HepG2 (cell line): ENCODE data around the gene CCDC70. TPM values are rescaled to one million over a fixed set of nuclear protein-coding genes. Genes with fewer than 3 reads are reported as not detected.

Experiments used
- ATAC-seq: fragments of 200-7000 bp; cut with Tn5 transposase; 3 replicates; pipeline ENCODE4 v1.9.1; 2020; ENCODE audit warnings: mild to moderate bottlenecking, moderate library complexity
- BruUV-seq: library from RNA; stranded (reverse); fragments of 400-500 nt; replicated peaks from 2 replicates; lab custom pipeline; 2021; lab: Mats Ljungman, UMichigan
- CTCF ChIA-PET: fragments of 300-600 bp; formaldehyde crosslinking; extraction: SDS; loops from one replicate; lab custom pipeline; 2021; ENCODE audit warnings: low total read pairs, inconsistent platforms, low intra/inter-chr PET ratio; lab: Yijun Ruan, JAX
- POLR2A ChIA-PET: fragments of 350-600 bp; sonication (Branson Sonifier 250); formaldehyde crosslinking; loops from one replicate; lab custom pipeline; 2020; ENCODE audit warnings: antibody characterized with exemption, inconsistent platforms; lab: Yijun Ruan, JAX
- DNase-seq: peaks from one replicate; pipeline ENCODE4 v3.0.0-alpha.2; 2015; ENCODE audit warnings: low spot score
- FAIRE-seq: peaks from 3 replicates; lab custom pipeline; 2011; peaks lifted over from hg19 to GRCh38; lab: Jason Lieb, UNC
- H2AFZ ChIP-seq: one replicate; pipeline ENCODE4 v1.6.1; 2011; ENCODE audit warnings: low read length, inconsistent platforms
- H3K27ac ChIP-seq: fragments of 300-600 bp; 3 replicates; pipeline ENCODE4 v1.8.0; 2011; ENCODE audit warnings: mixed run types, mild to moderate bottlenecking, mixed read lengths, low read length, inconsistent platforms; ENCODE audit not compliant: insufficient read depth; ENCODE audit errors: extremely low read length
- H3K27me3 ChIP-seq, 2 experiments: fragments of 200-600 bp in 1 of 2; 2 replicates in 1 of 2; 3 replicates in 1 of 2; pipeline versions ENCODE4 v1.6.0 to v1.8.0; 2011; ENCODE audit warnings: low read length in 2 of 2, mild to moderate bottlenecking in 2 of 2, moderate library complexity in 2 of 2, inconsistent platforms in 1 of 2; ENCODE audit not compliant: insufficient read depth in 2 of 2, control insufficient read depth in 1 of 2
- H3K36me3 ChIP-seq, 2 experiments: fragments of 200-600 bp in 1 of 2; replicated peaks in 1 of 2; 2 replicates in 1 of 2; 3 replicates in 1 of 2; pipeline versions ENCODE4 v1.5.1 to v1.8.0; 2011; ENCODE audit warnings: low read length in 2 of 2, inconsistent platforms in 1 of 2; ENCODE audit not compliant: insufficient read depth in 2 of 2, control insufficient read depth in 1 of 2
- H3K4me1 ChIP-seq: 2 replicates; pipeline ENCODE4 v1.5.1; 2012; ENCODE audit warnings: low read length, inconsistent platforms; ENCODE audit not compliant: insufficient read depth
- H3K4me2 ChIP-seq: 2 replicates; pipeline ENCODE4 v1.6.0; 2011; ENCODE audit warnings: low read depth, low read length, inconsistent platforms
- H3K4me3 ChIP-seq, 3 experiments: fragments of 200-600 bp in 1 of 3; sonication (generic), shearing (Covaris generic) in 1 of 3; replicated peaks in 1 of 3; 2 replicates each; pipeline ENCODE4 v1.5.1; 2011 to 2016; ENCODE audit warnings: low read length in 3 of 3, inconsistent platforms in 2 of 3, low read depth in 2 of 3, mild to moderate bottlenecking in 2 of 3, control low read depth in 1 of 3, mixed read lengths in 1 of 3; ENCODE audit not compliant: insufficient read depth in 1 of 3
- H3K79me2 ChIP-seq: one replicate; pipeline ENCODE4 v1.6.1; 2011; ENCODE audit warnings: low read length, inconsistent platforms; ENCODE audit not compliant: insufficient read depth
- H3K9ac ChIP-seq: 2 replicates; pipeline ENCODE4 v1.6.0; 2011; ENCODE audit warnings: mild to moderate bottlenecking, low read depth, low read length, inconsistent platforms; ENCODE audit not compliant: insufficient read depth
- H3K9me3 ChIP-seq: 2 replicates; pipeline ENCODE4 v1.5.1; 2012; ENCODE audit warnings: mild to moderate bottlenecking, low read length
- H4K20me1 ChIP-seq: 2 replicates; pipeline ENCODE4 v1.6.0; 2011; ENCODE audit warnings: inconsistent platforms, mild to moderate bottlenecking, low read length, moderate library complexity; ENCODE audit not compliant: insufficient read depth
- GPN1 ChIP-seq: sonication (generic); formaldehyde crosslinking; IDR thresholded peaks from 2 replicates; pipeline ENCODE4 v1.5.1; 2020; ENCODE audit warnings: missing genetic modification reagents, borderline replicate concordance
- GZF1 ChIP-seq: sonication (generic); formaldehyde crosslinking; IDR thresholded peaks from 2 replicates; pipeline ENCODE4 v1.5.1; 2020; ENCODE audit warnings: mild to moderate bottlenecking, missing genetic modification reagents
- HNF4A ChIP-seq: sonication (generic); formaldehyde crosslinking; IDR thresholded peaks from 2 replicates; pipeline ENCODE4 v1.4.0; 2020; ENCODE audit warnings: missing genetic modification reagents
- MIXL1 ChIP-seq: IDR thresholded peaks from 2 replicates; pipeline ENCODE4 v1.6.1; 2016
- MTA3 ChIP-seq: sonication (generic); formaldehyde crosslinking; IDR thresholded peaks from 2 replicates; pipeline ENCODE4 v1.4.0; 2020; ENCODE audit warnings: missing genetic modification reagents
- RARG ChIP-seq: sonication (generic); formaldehyde crosslinking; IDR thresholded peaks from 2 replicates; pipeline ENCODE4 v1.4.0; 2020; ENCODE audit warnings: low read depth, mild to moderate bottlenecking, missing genetic modification reagents
- RBAK ChIP-seq: sonication (generic); formaldehyde crosslinking; IDR thresholded peaks from 2 replicates; pipeline ENCODE4 v1.5.1; 2020; ENCODE audit warnings: mild to moderate bottlenecking, missing genetic modification reagents
- SNAI1 ChIP-seq: sonication (generic); formaldehyde crosslinking; IDR thresholded peaks from 2 replicates; pipeline ENCODE4 v1.5.0; 2020; ENCODE audit warnings: mild to moderate bottlenecking, missing genetic modification reagents, borderline replicate concordance
- TEAD2 ChIP-seq: sonication (generic); formaldehyde crosslinking; IDR thresholded peaks from 2 replicates; pipeline ENCODE4 v1.9.0; 2021; ENCODE audit warnings: missing genetic modification reagents
- ZMYM3 ChIP-seq: sonication (generic); formaldehyde crosslinking; IDR thresholded peaks from 2 replicates; pipeline ENCODE4 v1.5.1; 2020; ENCODE audit warnings: mild to moderate bottlenecking, missing genetic modification reagents
- ZNF383 ChIP-seq: sonication (generic); formaldehyde crosslinking; IDR thresholded peaks from 2 replicates; pipeline ENCODE4 v1.4.0; 2020; ENCODE audit warnings: missing genetic modification reagents, mild to moderate bottlenecking, borderline replicate concordance
- ZNF468 ChIP-seq: sonication (generic); formaldehyde crosslinking; IDR thresholded peaks from 2 replicates; pipeline ENCODE4 v1.8.0; 2022; ENCODE audit warnings: mild to moderate bottlenecking, moderate library complexity, missing genetic modification reagents
- ZNF543 ChIP-seq: sonication (generic); formaldehyde crosslinking; IDR thresholded peaks from 2 replicates; pipeline ENCODE4 v1.4.0; 2020; ENCODE audit warnings: mild to moderate bottlenecking, missing genetic modification reagents
- ZNF570 ChIP-seq: sonication (generic); formaldehyde crosslinking; IDR thresholded peaks from 2 replicates; pipeline ENCODE4 v1.4.0; 2020; ENCODE audit warnings: mild to moderate bottlenecking, missing genetic modification reagents, borderline replicate concordance
- ZNF580 ChIP-seq: IDR thresholded peaks from 2 replicates; pipeline ENCODE4 v1.6.1; 2016; ENCODE audit warnings: low read depth, borderline replicate concordance
- ZNF609 ChIP-seq: sonication (generic); formaldehyde crosslinking; IDR thresholded peaks from 2 replicates; pipeline ENCODE4 v1.4.0; 2020; ENCODE audit warnings: mild to moderate bottlenecking, missing genetic modification reagents, borderline replicate concordance
- ZNF616 ChIP-seq: sonication (generic); formaldehyde crosslinking; IDR thresholded peaks from 2 replicates; pipeline ENCODE4 v1.5.0; 2020; ENCODE audit warnings: low read depth, mild to moderate bottlenecking, missing genetic modification reagents
- ZNF629 ChIP-seq: sonication (generic); formaldehyde crosslinking; conservative IDR thresholded peaks from 2 replicates; pipeline ENCODE4 v1.5.0; 2020; ENCODE audit warnings: missing genetic modification reagents
- WGBS: methylation state at CpG from one replicate; pipeline ENCODE4 v1.1.6; 2017; ENCODE audit warnings: low lambda C conversion rate; 5-methylcytosine and 5-hydroxymethylcytosine counted together
- in situ Hi-C: cut with HindIII; loops from 2 replicates; pipeline ENCODE4 v1.10.0; 2017; ENCODE audit warnings: low pct_unique_long_range_greater_than_20kb; ENCODE audit not compliant: extremely low pct_ligation_motif_present
- intact Hi-C: fragments of 100-400 bp; cut with micrococcal nuclease; formaldehyde crosslinking; loops from one replicate; pipeline ENCODE4 v1.10.0; 2022; ENCODE audit not compliant: unreplicated experiment
- polyA plus RNA-seq, 8 experiments: library from polyadenylated mRNA; depleted of rRNA in 3 of 8; stranded (reverse) in 7 of 8; unstranded in 1 of 8; fragments of >200 nt; fragmentation: Illumina TruSeq in 4 of 8; extraction: Trizol in 4 of 8; gene quantifications; 2 replicates each; pipeline versions ENCODE4 v1.2.1 to v1.2.3, GENCODE V29; 2011 to 2016; ENCODE audit warnings: low read depth in 4 of 8, missing spikeins in 1 of 8, mixed read lengths in 1 of 8; ENCODE audit not compliant: insufficient read depth in 1 of 8
- total RNA-seq, 5 experiments: library from RNA; depleted of rRNA; stranded (reverse); fragments of >200 nt; fragmentation: Illumina TruSeq; extraction: Trizol; gene quantifications; 2 replicates each; pipeline ENCODE4 v1.2.3, GENCODE V29; 2016; ENCODE audit warnings: low read depth in 1 of 5

The CCDC70 gene
- total and polyA plus RNA-seq, 2 of the 13 experiments (the other 11 are each of a cell fraction or from before 2014, with no cell fraction given): 0.13 TPM; not detected in 1

GRCh38 chr13:51846756-51847155, 15.0 kb upstream of the CCDC70 start:
- no TSS peak for BruUV-seq
- Histone ChIP-seq H3K4me3 (no peak overlapping the region), H3K36me3 (no peaks in the 10 kb centered on the region), H3K4me2 (no peak overlapping the region), H3K9me3 (no peaks in the 10 kb centered on the region), H2AFZ (no peak overlapping the region), H3K9ac (no peak overlapping the region), H3K79me2 (no peaks in the 10 kb centered on the region), H3K27ac (no peak overlapping the region), H4K20me1 (no peaks in the 10 kb centered on the region), H3K4me1 (peaks cover 27% of the 10 kb centered on the region), H3K27me3 (no peaks in the 10 kb centered on the region)
- 48% methylated on average over 1 of the region's 1 CpG for WGBS
- ChIA-PET POLR2A (interaction anchor here (1.3 kb wide), 1 partner anchor 24 kb away, joined by 3 read pairs; no protein-coding TSS in a partner anchor), CTCF (no interaction called here)
- no peak for FAIRE-seq
- no peak for DNase-seq
- in situ Hi-C loops: no loop called here
- TF ChIP-seq ZNF543 (CRISPR knock-in tag) (no peak), HNF4A (no peak), ZNF609 (no peak), GPN1 (CRISPR knock-in tag) (no peak), ZNF629 (CRISPR knock-in tag) (no peak), ZNF468 (CRISPR knock-in tag) (no peak), SNAI1 (CRISPR knock-in tag) (no peak), ZNF616 (no peak), GZF1 (no peak), MIXL1 (CRISPR knock-in tag) (no peak), RARG (CRISPR knock-in tag) (no peak), ZNF580 (CRISPR knock-in tag) (no peak), MTA3 (CRISPR knock-in tag) (no peak), ZNF570 (CRISPR knock-in tag) (no peak), TEAD2 (no peak), ZMYM3 (CRISPR knock-in tag) (no peak), RBAK (CRISPR knock-in tag) (no peak), ZNF383 (CRISPR knock-in tag) (no peak)
- ATAC-seq: no peak
- intact Hi-C loops: no loop called here
